ENCODE results near the gene PAQR9. TPM values are rescaled to one million over a fixed set of nuclear protein-coding genes. Genes with fewer than 3 reads are reported as not detected.

PAQR9 gene
- total and polyA plus RNA-seq, 9 of the 15 experiments (the other 6 are each of a cell fraction or from before 2014, with no cell fraction given) = 0.04 to 0.58 (median 0.22) TPM

GRCh38 chr3:142963516-142964448 is at the start of gene PAQR9 (continued):
- TF ChIP-seq FOXM1 (IDR thresholded peaks at IDR 0.05; ENCODE audit: low read depth) = no peak
- TF ChIP-seq FOXM1 (CRISPR knock-in tag; IDR thresholded peaks at IDR 0.05; ENCODE audit: low read depth) = no peak
- TF ChIP-seq, protein P1, sequence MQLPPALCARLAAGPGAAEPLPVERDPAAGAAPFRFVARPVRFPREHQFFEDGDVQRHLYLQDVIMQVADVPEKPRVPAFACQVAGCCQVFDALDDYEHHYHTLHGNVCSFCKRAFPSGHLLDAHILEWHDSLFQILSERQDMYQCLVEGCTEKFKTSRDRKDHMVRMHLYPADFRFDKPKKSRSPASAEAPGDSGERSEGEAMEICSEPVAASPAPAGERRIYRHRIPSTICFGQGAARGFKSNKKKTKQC (CRISPR knock-in tag; IDR thresholded peaks at IDR 0.05) = no peak
- no peak for TF ChIP-seq ZNF133 (CRISPR knock-in tag; IDR thresholded peaks at IDR 0.05)
- TF ChIP-seq ZNF696 (CRISPR knock-in tag; conservative IDR thresholded peaks at IDR 0.05) = no peak
- no peak for TF ChIP-seq COPS2 (conservative IDR thresholded peaks at IDR 0.05)
- TF ChIP-seq RB1 (IDR thresholded peaks at IDR 0.05; ENCODE audit: low read depth) = peak; percentile 67; the same call in 1 of the 2 replicates
- no peak for TF ChIP-seq MEF2A (IDR thresholded peaks at IDR 0.05; ENCODE audit: control insufficient read depth, low read depth, low read length)
- TF ChIP-seq KLF10 (CRISPR knock-in tag; IDR thresholded peaks at IDR 0.05) = no peak
- TF ChIP-seq, protein P2, sequence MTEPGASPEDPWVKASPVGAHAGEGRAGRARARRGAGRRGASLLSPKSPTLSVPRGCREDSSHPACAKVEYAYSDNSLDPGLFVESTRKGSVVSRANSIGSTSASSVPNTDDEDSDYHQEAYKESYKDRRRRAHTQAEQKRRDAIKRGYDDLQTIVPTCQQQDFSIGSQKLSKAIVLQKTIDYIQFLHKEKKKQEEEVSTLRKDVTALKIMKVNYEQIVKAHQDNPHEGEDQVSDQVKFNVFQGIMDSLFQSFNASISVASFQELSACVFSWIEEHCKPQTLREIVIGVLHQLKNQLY (CRISPR knock-in tag; conservative IDR thresholded peaks at IDR 0.05) = no peak
- TF ChIP-seq ZNF699 (CRISPR knock-in tag; IDR thresholded peaks at IDR 0.05; ENCODE audit: insufficient replicate concordance) = no peak
- TF ChIP-seq CTBP1 (IDR thresholded peaks at IDR 0.05; ENCODE audit: borderline replicate concordance) = peak; percentile 84
- TF ChIP-seq POLR2B (IDR thresholded peaks at IDR 0.05; ENCODE audit: low read depth, partially characterized antibody) = no peak
- TF ChIP-seq GABPA (tag; conservative IDR thresholded peaks at IDR 0.05; ENCODE audit: low read depth) = no peak
- TF ChIP-seq, protein P3, sequence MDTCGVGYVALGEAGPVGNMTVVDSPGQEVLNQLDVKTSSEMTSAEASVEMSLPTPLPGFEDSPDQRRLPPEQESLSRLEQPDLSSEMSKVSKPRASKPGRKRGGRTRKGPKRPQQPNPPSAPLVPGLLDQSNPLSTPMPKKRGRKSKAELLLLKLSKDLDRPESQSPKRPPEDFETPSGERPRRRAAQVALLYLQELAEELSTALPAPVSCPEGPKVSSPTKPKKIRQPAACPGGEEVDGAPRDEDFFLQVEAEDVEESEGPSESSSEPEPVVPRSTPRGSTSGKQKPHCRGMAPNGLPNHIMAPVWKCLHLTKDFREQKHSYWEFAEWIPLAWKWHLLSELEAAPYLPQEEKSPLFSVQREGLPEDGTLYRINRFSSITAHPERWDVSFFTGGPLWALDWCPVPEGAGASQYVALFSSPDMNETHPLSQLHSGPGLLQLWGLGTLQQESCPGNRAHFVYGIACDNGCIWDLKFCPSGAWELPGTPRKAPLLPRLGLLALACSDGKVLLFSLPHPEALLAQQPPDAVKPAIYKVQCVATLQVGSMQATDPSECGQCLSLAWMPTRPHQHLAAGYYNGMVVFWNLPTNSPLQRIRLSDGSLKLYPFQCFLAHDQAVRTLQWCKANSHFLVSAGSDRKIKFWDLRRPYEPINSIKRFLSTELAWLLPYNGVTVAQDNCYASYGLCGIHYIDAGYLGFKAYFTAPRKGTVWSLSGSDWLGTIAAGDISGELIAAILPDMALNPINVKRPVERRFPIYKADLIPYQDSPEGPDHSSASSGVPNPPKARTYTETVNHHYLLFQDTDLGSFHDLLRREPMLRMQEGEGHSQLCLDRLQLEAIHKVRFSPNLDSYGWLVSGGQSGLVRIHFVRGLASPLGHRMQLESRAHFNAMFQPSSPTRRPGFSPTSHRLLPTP (IDR thresholded peaks at IDR 0.05; ENCODE audit: borderline replicate concordance, extremely low read depth, insufficient read length) = peak; percentile 15
- TF ChIP-seq PRMT5 (CRISPR knock-in tag; IDR thresholded peaks at IDR 0.05) = no peak
- no peak for TF ChIP-seq SMARCB1 (IDR thresholded peaks at IDR 0.05; ENCODE audit: insufficient read length, low read depth)
- TF ChIP-seq ETV6 (IDR thresholded peaks at IDR 0.05; ENCODE audit: borderline replicate concordance in 1 of 2, low read depth in 2 of 2, low read length in 1 of 2) = no peak
- TF ChIP-seq ETV6 (CRISPR knock-in tag; IDR thresholded peaks at IDR 0.05; ENCODE audit: borderline replicate concordance) = no peak
- no peak for TF ChIP-seq KLF1 (tag; IDR thresholded peaks at IDR 0.05)
- TF ChIP-seq KAT8 (IDR thresholded peaks at IDR 0.05; ENCODE audit: low read depth) = no peak
- peak; percentile 52 for TF ChIP-seq SMAD4 (CRISPR knock-in tag; conservative IDR thresholded peaks at IDR 0.05)
- no peak for TF ChIP-seq ZNF263 (CRISPR knock-in tag; IDR thresholded peaks at IDR 0.05; ENCODE audit: borderline replicate concordance)
- no peak for TF ChIP-seq ZNF785 (CRISPR knock-in tag; IDR thresholded peaks at IDR 0.05)
- TF ChIP-seq SIN3A (IDR thresholded peaks at IDR 0.05; ENCODE audit: borderline replicate concordance in 2 of 2, control insufficient read depth in 1 of 2, low read depth in 2 of 2, low read length in 2 of 2) = no peak

Measured in K562 (cell line).